Endometrial microvascular endothelial cells (primary cell): Measurements from ENCODE around the gene RGS17. TPM values are rescaled to one million over a fixed set of nuclear protein-coding genes. Genes with fewer than 3 reads are reported as not detected.
"Not testable (repeated sequence)": the region's sequence is repeated elsewhere in the genome, so short reads cannot be mapped to it uniquely, and the experiment has no call there.

ENCODE experiments used
- in situ Hi-C: cut with HindIII; loops from 2 replicates; pipeline ENCODE4 v1.10.0; 2017; ENCODE audit warnings: low sequenced_read_pairs, low pct_unique_long_range_greater_than_20kb; ENCODE audit errors: inconsistent ontology term
- total RNA-seq: library from RNA; depleted of rRNA; stranded (reverse); fragments of >200 nt; gene quantifications from one replicate; pipeline ENCODE4 v1.2.3, GENCODE V29; 2015; ENCODE audit errors: inconsistent ontology term

Gene RGS17
- total RNA-seq, 1 donor from 2014 or later, result 5.4 TPM

GRCh38 chr6:153015094-153015640, 115.9 kb downstream of the RGS17 start:
- in situ Hi-C loops, result no loop called here

GRCh38 chr6:153013438-153013837, 117.6 kb downstream of the RGS17 start:
- in situ Hi-C loops, result no loop called here

DNA sequence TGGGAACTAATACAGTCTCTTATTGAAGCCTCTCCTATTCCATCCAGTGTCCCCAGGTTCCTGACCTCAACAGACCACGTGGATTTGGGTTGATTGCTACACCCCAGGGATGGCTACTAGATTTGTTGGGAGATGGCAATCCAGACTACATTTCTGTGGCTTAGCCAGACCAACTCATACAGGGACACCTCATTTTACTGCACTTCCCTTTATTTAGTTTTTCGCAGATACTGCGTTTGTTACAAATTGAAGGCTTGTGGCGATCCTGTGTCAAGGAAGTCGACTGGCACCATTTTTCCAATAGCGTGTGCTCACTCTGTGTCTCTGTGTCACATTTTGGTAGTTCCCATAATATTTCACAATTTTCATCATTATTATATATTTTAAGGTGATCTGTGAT, 118.2 kb downstream of the RGS17 start:
- in situ Hi-C loops, result no loop called here

- in situ Hi-C loops, result no loop called here
These were observed 127.8 kb downstream of the RGS17 start for GRCh38 chr6:153003366-153003690.

DNA sequence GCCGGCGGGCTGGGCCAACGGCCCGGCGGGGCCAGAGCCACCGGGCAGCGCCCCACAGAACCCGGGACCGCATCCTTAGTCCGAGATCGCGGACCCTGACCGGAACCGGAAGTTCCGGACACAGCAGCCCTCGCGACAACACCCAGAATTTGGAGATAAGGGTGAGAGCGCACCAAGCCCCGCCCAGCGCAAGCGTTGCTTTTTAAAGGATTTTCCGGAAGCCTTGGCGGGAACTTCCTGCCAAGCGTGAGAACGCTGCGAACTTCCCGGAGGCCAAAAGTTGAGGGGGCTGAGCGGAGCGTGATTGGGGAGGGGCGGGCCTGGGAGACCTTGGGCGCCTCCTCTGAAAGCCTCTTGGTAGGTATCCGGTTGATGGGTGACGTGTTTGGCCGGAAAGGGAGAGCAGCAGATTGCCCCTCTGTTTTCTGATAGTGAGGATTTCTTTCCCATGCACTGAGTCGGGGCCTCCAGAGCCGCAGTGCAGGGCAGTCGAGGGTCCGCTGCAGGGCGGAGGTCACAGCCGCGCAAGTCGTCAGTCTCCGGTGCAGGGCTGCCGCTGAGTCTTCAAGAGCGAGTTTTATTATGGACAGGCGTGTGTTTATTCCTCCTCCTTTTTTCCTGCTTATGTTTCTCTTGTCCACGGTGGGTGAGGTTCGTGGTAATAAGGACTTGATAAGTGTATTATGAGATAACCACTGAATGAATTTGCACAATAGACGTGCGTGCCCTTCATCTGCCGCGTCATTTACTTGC, 128.3 kb downstream of the RGS17 start, which contains the start of gene MTRF1L:
Gene MTRF1L, minus strand, starts transcription at position 97 of the 753 bp plus-strand sequence. Its CDS starts 24 bp downstream, at position 73.
- in situ Hi-C loops, result no loop called here

DNA sequence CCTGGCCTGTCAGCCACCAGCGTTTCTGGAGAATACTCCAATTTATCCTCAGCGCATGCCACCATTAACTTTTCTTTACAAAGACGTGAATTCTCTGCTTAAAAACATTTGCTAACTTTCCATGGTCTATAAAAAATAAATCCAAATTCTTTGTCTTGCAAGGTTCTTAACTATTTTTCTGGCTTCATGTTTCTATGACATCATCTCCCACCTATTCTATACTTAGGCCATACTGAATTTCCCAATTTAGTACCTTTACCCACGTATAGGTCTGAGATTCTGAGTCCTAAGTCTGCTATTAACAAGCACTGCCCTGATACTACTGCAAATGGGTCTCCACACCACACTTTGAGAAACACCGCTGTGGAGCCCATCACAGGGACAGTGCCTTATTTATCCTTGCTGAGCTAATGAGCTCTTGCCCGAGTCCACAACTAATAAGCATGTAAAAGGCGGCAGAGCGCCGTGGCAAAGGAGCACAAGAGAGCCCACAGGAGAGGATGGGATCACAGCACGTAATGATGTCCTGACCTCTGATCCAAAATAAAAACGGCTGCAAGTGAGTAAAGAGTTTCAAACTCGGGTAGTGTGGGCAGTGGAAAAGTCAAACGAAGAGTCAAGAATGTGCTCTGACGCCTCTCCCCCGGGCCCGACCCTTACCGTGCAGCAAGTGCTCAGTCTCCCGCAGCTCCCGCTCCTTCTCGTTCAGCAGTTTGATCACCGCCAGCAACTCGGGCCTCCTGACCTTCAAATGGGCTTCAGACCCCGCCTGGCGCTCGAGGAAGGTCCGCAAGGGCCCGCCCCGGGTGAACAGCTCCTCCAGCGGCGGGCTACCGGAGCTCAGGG, 129.1 kb downstream of the RGS17 start:
- in situ Hi-C loops, result no loop called here

GRCh38 chr6:153000790-153001189, 130.3 kb downstream of the RGS17 start:
- in situ Hi-C loops, result not testable (repeated sequence)

GRCh38 chr6:153000243-153000642, 130.8 kb downstream of the RGS17 start:
- in situ Hi-C loops, result no loop called here

GRCh38 chr6:152999538-152999937, 131.5 kb downstream of the RGS17 start:
- in situ Hi-C loops, result not testable (repeated sequence)

GRCh38 chr6:152993847-152994246, 137.2 kb downstream of the RGS17 start:
- in situ Hi-C loops, result no loop called here

GRCh38 chr6:152993431-152993830, 137.7 kb downstream of the RGS17 start:
- in situ Hi-C loops, result no loop called here

DNA sequence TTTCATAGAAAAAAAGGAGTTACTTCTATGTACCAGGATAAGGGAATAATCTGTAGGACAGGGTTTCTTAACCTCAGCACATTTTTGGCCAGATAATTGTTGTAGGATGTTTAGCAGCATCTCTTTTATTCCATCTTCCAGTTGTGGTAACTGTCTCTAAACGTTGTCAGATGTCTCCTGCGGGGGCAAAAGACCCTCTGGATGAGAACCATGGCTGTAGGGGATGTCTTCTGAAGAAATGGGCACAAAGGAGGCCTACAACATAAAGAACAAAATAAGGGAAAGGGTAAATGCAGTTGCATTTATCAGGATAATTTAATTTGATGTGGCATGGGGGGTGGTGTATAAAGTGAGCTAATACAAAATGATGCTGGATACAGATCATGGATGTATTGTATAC, 144.1 kb downstream of the RGS17 start:
- in situ Hi-C loops, result no loop called here

DNA sequence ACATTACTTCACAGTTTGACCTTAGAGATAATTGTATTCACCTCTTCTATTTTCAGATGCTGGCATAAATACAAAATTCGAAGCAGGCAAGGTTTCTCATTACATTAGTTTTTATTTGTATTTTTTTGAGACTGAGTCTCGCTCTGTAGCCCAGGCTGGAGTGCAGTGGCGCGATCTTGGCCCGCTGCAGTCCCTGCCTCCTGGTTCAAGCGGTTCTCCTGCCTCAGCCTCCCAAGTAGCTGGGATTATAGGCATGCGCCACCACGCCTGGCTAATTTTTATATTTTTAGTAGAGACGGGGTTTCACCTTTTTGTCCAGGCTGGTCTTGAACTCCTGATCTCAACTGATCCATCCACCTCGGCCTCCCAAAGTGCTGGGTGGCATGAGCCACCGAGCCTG, 145.8 kb downstream of the RGS17 start:
- in situ Hi-C loops, result not testable (repeated sequence)

GRCh38 chr6:152984513-152984872, 146.6 kb downstream of the RGS17 start:
- in situ Hi-C loops, result no loop called here

- in situ Hi-C loops, result no loop called here
These were observed 147.2 kb downstream of the RGS17 start for GRCh38 chr6:152983637-152984512.

DNA sequence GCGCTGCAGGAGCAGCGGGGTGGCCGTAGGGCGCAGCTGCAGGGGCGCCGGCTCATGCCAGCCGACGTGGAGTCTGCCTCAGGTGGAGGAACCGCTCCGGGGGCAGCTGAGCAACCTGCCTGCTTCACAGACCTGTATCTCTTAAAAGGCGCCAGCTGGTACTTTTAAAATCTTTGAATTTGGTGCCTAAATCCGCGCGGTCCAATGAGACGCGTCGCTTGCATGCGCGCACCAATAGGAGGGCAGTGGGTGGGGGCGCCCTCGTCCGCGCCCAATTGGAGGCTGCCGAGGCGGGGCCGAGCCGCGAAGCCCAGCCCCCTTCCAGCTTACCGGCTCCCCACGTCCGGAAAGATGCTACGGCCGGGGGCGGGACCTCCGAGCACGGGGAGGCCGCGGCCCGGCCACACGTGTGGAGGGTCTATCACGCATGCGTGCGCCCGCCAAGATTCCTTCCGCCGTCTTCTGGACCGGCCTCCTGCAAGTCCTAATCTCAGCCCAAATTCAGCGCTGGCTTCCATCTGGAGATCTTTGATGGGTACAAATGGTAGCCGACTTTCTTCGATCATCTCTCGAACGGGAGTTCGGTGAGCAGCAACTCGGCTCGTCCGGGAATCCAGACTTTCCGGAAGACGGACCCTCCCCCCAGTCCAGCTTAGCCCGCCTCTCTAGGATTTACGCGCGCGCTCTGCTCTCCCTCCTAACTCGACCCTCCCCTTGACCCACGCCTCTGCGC, 148.0 kb downstream of the RGS17 start, which contains the start of gene FBXO5:
Gene FBXO5, minus strand, starts transcription at position 138 of the 733 bp plus-strand sequence. Its CDS starts 82 bp downstream, at position 56.
- in situ Hi-C loops, result no loop called here

DNA sequence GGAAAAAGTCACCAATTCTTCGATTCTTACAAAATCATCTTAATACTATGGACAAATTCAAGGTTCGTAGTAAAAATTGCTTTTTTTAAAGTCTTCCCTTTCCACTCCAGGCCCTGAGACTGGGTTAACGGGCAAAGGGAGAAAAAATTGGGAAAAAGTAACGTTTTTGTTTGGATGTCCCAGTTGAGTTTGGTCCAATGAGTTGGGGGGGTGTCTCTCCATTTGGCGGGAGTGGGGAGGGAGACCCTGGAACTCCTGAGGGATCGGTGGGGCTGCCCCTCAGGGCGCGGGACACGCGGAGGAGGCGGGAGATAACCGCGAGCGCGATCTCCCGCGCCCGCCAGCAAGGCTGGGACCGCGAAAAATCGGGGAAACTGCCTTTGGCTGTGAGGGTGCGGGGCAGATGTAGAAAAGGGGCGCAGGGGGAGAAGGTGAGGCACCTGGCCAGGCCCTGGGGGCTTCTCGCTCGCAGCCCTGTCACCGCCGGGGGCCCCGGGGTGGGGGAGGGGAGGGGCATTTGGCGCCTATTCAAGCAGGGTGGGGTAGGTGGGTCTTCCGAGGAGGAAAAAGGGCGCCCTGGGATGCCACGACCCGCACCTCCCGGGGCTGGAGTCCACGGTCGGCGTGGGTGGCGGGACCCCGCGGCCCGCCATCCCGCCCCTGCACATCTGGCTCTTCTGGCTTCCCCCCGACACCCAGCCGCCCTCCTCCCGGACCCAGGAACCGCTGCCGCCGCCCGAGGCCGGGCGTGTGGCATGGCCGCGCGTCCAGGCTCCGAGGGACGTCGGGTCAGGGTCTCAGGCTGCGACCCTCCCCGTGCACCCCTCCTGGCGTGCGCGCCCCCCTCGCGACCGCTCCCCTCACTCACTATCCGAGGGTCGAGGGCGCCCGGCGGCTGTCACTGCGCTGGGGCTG, 148.8 kb downstream of the RGS17 start:
- in situ Hi-C loops, result no loop called here
